Natural killer cell (primary cell): Measurements from ENCODE around the gene ATG12. TPM values are rescaled to one million over a fixed set of nuclear protein-coding genes. Genes with fewer than 3 reads are reported as not detected.
"Not testable (repeated sequence)": the region's sequence is repeated elsewhere in the genome, so short reads cannot be mapped to it uniquely, and the experiment has no call there.

ENCODE experiments used
- ATAC-seq, 3 donors: fragments of 150-1000 bp in 2 of 3; fragments of 200-7000 bp in 1 of 3; cut with Tn5 transposase; 1 replicate in 1 of 3; 2 replicates in 2 of 3; pipeline ENCODE4 v1.10.0; 2021; ENCODE audit warnings: mild to moderate bottlenecking in 2 of 3, moderate library complexity in 2 of 3
- DNase-seq, 2 donors: peaks; one replicate each; pipeline versions ENCODE4 v3.0.0 to v3.0.0-alpha.2; 2013 to 2021; ENCODE audit warnings: mixed read lengths in 1 of 2
- H3K27ac ChIP-seq: one replicate; pipeline ENCODE4 v1.5.1; 2013; ENCODE audit warnings: mild to moderate bottlenecking, low read length
- H3K27me3 ChIP-seq: one replicate; pipeline ENCODE4 v1.6.1; 2013; ENCODE audit warnings: low read length; ENCODE audit not compliant: control insufficient read depth, insufficient read depth
- H3K36me3 ChIP-seq: one replicate; pipeline ENCODE4 v1.6.1; 2013; ENCODE audit warnings: low read length; ENCODE audit not compliant: control insufficient read depth, insufficient read depth
- H3K4me1 ChIP-seq: one replicate; pipeline ENCODE4 v1.6.1; 2013; ENCODE audit warnings: low read length; ENCODE audit not compliant: control insufficient read depth, insufficient read depth
- H3K4me3 ChIP-seq: one replicate; pipeline ENCODE4 v1.5.1; 2013; ENCODE audit warnings: low read length
- H3K9me3 ChIP-seq: one replicate; pipeline ENCODE4 v1.6.1; 2013; ENCODE audit warnings: low read length; ENCODE audit not compliant: control insufficient read depth, insufficient read depth
- H3K27ac Mint-ChIP-seq, 2 donors: one replicate each; pipeline ENCODE4 v1.8.0; 2022; ENCODE audit warnings: mild to moderate bottlenecking in 2 of 2, mixed read lengths in 2 of 2, moderate library complexity in 1 of 2
- H3K27me3 Mint-ChIP-seq, 2 donors: one replicate each; pipeline ENCODE4 v1.8.0; 2022; ENCODE audit warnings: low read depth in 2 of 2, mixed read lengths in 2 of 2
- H3K36me3 Mint-ChIP-seq: one replicate; pipeline ENCODE4 v1.8.0; 2022; ENCODE audit warnings: mixed read lengths
- H3K4me1 Mint-ChIP-seq, 2 donors: one replicate each; pipeline ENCODE4 v1.8.0; 2022; ENCODE audit warnings: mixed read lengths in 2 of 2
- H3K4me3 Mint-ChIP-seq: one replicate; pipeline ENCODE4 v1.8.0; 2022; ENCODE audit warnings: mild to moderate bottlenecking, moderate library complexity, mixed read lengths
- H3K9me3 Mint-ChIP-seq, 2 donors: one replicate each; pipeline ENCODE4 v1.8.0; 2022; ENCODE audit warnings: mixed read lengths in 2 of 2
- WGBS: methylation state at CpG from one replicate; pipeline ENCODE4 v1.1.7; 2013; ENCODE audit warnings: missing lambda C conversion rate; ENCODE audit not compliant: insufficient coverage; 5-methylcytosine and 5-hydroxymethylcytosine counted together
- intact Hi-C: fragments of 100-400 bp; cut with micrococcal nuclease; formaldehyde crosslinking; loops from one replicate; pipeline ENCODE4 v1.14.2; 2022
- total RNA-seq, 4 donors: library from RNA; stranded (reverse); fragments of 120-200 nt in 1 of 4; gene quantifications; one replicate each; pipeline versions ENCODE4 v1.2.3 to v1.2.4, GENCODE V29; 2013 to 2022
- TF ChIP-seq, protein P1 (sequence below): fragments of 200-600 bp; IDR thresholded peaks from one replicate; pipeline ENCODE4 v1.8.0; 2022; ENCODE audit warnings: antibody characterized with exemption

Gene ATG12
- total RNA-seq, 3 donors from 2014 or later (not counting 1 experiment from before 2014, with no cell fraction given), result 88.9 to 108 (median 92.9) TPM

DNA sequence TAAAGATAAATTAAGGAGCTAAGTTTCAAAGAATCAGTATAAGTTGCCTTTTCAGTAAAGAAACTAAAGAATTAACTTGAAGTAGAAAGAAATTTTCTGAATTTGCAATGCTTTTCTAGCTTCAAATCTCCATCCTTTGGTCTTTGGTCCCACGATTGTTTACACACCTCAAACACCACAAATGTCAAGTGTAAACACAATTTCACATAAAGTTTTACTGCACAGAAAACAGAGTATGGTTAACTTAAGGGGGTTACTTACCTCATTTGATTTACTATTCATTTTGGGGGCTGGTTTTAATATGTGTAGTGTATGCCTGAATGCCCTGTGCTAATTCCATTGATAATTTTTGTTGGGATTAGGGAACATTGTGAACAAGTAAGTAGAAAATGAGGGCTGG is 29.0 kb downstream of the ATG12 start:
- Mint-ChIP-seq H3K4me3 (no peak overlapping the region), H3K36me3 (no peaks in the 10 kb centered on the region), H3K27ac (no peak overlapping the region), H3K9me3 (no peaks in the 10 kb centered on the region), H3K27me3 (peaks cover 47 to 78% of the 10 kb centered on the region in 2 donors), H3K4me1 (peaks cover 0 to 10% of the 10 kb centered on the region in 2 donors)
- H3K9me3 ChIP-seq, result no peaks in the 10 kb centered on the region
- DNase-seq (no peak), ATAC-seq (no peak)
- peaks cover 15% of the 10 kb centered on the region for H3K4me1 ChIP-seq
- TF ChIP-seq, protein P1, sequence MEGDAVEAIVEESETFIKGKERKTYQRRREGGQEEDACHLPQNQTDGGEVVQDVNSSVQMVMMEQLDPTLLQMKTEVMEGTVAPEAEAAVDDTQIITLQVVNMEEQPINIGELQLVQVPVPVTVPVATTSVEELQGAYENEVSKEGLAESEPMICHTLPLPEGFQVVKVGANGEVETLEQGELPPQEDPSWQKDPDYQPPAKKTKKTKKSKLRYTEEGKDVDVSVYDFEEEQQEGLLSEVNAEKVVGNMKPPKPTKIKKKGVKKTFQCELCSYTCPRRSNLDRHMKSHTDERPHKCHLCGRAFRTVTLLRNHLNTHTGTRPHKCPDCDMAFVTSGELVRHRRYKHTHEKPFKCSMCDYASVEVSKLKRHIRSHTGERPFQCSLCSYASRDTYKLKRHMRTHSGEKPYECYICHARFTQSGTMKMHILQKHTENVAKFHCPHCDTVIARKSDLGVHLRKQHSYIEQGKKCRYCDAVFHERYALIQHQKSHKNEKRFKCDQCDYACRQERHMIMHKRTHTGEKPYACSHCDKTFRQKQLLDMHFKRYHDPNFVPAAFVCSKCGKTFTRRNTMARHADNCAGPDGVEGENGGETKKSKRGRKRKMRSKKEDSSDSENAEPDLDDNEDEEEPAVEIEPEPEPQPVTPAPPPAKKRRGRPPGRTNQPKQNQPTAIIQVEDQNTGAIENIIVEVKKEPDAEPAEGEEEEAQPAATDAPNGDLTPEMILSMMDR, result no peak
- no peak overlapping the region for H3K27ac ChIP-seq
- WGBS, result 100% methylated on average over 1 of the region's 1 CpG
- intact Hi-C loops, result no loop called here
- H3K4me3 ChIP-seq, result no peak overlapping the region
- H3K27me3 ChIP-seq, result peaks cover 44% of the 10 kb centered on the region
- H3K36me3 ChIP-seq, result no peaks in the 10 kb centered on the region

DNA sequence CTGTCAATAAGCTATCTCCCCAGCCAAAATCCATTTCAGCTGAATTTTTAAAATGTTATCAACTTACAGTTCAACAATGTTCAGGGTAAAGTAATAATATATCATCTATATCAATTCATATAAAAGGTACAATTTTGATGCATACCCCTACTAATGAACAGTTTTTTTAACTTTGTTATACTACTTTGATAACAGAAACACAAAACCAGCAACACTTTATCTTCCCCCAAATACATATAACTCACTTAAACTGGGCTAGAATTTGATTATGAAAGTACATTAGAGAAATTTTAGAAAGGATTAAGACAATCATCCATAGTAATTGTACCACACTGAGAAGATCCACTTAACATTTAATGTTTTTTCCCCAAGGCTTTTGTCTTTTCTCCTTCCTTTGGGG is 30.0 kb downstream of the ATG12 start:
- H3K4me3 Mint-ChIP-seq, result no peak overlapping the region
- H3K4me1 Mint-ChIP-seq, result peaks cover 0 to 10% of the 10 kb centered on the region in 2 donors
- H3K9me3 Mint-ChIP-seq, result no peaks in the 10 kb centered on the region
- Histone ChIP-seq H3K9me3 (no peaks in the 10 kb centered on the region), H3K36me3 (no peaks in the 10 kb centered on the region), H3K4me1 (peaks cover 10% of the 10 kb centered on the region), H3K27me3 (peaks cover 37% of the 10 kb centered on the region), H3K4me3 (no peak overlapping the region), H3K27ac (no peak overlapping the region)
- H3K27me3 Mint-ChIP-seq, result peaks cover 46 to 79% of the 10 kb centered on the region in 2 donors
- DNase-seq, result no peak
- no peak overlapping the region for H3K27ac Mint-ChIP-seq
- TF ChIP-seq, protein P1, result no peak
- intact Hi-C loops, result no loop called here
- H3K36me3 Mint-ChIP-seq, result no peaks in the 10 kb centered on the region
- ATAC-seq, result no peak

DNA sequence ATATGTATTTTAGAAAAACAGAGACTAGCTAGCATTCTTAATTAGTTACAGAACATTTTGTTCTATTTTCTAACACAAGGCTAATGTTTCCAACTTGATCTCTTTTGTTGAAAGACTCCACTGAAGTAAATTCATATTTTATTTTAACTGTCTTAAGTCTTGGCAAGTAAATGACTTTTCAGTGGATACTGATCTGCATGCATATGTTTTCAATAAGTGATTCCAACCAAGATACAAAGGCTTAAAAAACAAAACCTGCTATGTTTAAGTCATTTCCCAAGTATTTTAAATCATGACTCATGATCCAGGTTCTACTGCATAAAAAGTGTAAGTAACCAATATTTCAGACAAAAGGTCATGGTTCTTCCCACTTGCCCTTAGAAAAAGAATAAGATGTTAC is 30.6 kb downstream of the ATG12 start:
- H3K4me1 Mint-ChIP-seq, result peaks cover 0 to 10% of the 10 kb centered on the region in 2 donors
- DNase-seq (no peak), ATAC-seq (no peak)
- Histone ChIP-seq H3K27me3 (peaks cover 36% of the 10 kb centered on the region), H3K27ac (no peak overlapping the region), H3K4me3 (no peak overlapping the region), H3K9me3 (no peaks in the 10 kb centered on the region), H3K4me1 (peaks cover 4% of the 10 kb centered on the region), H3K36me3 (no peaks in the 10 kb centered on the region)
- H3K36me3 Mint-ChIP-seq, result no peaks in the 10 kb centered on the region
- H3K4me3 Mint-ChIP-seq, result no peak overlapping the region
- intact Hi-C loops, result no loop called here
- TF ChIP-seq, protein P1, result no peak
- no peaks in the 10 kb centered on the region for H3K9me3 Mint-ChIP-seq
- H3K27me3 Mint-ChIP-seq, result peaks cover 44 to 79% of the 10 kb centered on the region in 2 donors
- no peak overlapping the region for H3K27ac Mint-ChIP-seq

DNA sequence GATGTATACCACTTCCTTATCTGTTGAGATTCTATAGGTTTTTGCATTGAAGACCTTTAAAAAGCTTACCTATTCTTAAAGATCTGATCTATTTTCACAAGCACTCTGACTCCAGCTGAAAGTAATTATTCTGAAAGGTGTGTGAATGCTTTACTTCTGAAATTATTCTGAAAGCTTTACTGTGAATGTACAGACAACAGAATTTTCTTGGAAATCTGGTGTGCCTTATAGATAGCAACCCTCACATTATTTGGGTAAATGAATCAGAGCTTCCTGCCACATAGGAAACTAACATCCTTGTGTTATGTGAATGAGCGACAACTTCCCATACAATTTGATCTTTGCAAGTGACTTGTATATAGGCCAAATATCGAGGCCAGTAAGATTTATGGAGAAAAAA is 31.4 kb downstream of the ATG12 start:
- H3K27me3 ChIP-seq, result peaks cover 29% of the 10 kb centered on the region
- intact Hi-C loops, result no loop called here
- Mint-ChIP-seq H3K27ac (no peak overlapping the region), H3K4me3 (no peak overlapping the region), H3K27me3 (peaks cover 36 to 71% of the 10 kb centered on the region in 2 donors), H3K9me3 (no peaks in the 10 kb centered on the region), H3K36me3 (no peaks in the 10 kb centered on the region), H3K4me1 (peaks cover 0 to 6% of the 10 kb centered on the region in 2 donors)
- TF ChIP-seq, protein P1, result no peak
- H3K9me3 ChIP-seq, result no peaks in the 10 kb centered on the region
- no peak for ATAC-seq
- no peaks in the 10 kb centered on the region for H3K4me1 ChIP-seq
- DNase-seq, result no peak
- H3K4me3 ChIP-seq, result no peak overlapping the region
- H3K36me3 ChIP-seq, result no peaks in the 10 kb centered on the region
- H3K27ac ChIP-seq, result no peak overlapping the region
- no CpG with 5 or more reads among the region's 2 CpGs for WGBS

DNA sequence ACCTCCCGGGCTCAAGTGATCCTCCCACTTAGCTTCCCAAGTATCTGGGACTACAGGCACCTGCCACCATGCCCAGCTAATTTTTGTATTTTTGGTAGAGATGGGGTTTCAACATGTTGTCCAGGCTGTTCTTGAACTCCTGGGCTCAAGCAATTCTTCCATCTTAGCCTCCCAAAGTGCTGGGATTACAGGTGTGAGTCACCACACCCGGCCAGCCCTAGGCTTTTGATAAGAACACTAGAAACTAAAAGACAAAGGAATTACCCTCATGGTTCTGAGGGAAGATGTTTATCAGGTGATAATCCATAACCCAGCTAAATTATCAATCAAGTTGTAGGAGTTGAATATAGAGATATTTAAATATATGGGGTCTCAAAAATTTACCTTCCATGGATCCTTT is 33.3 kb downstream of the ATG12 start:
- DNase-seq, ATAC-seq, intact Hi-C loops, H3K4me1 ChIP-seq, H3K36me3 Mint-ChIP-seq, H3K4me3 Mint-ChIP-seq, H3K9me3 ChIP-seq, H3K9me3 Mint-ChIP-seq, H3K36me3 ChIP-seq, H3K4me3 ChIP-seq, H3K4me1 Mint-ChIP-seq, H3K27ac ChIP-seq, H3K27ac Mint-ChIP-seq: not testable (repeated sequence)
- H3K27me3 Mint-ChIP-seq, result peaks cover 23 to 61% of the 10 kb centered on the region in 2 donors
- WGBS, result 92% methylated on average over 2 of the region's 2 CpGs
- peaks cover 12% of the 10 kb centered on the region for H3K27me3 ChIP-seq
